Measurements from ENCODE around the gene ABLIM3. TPM values are rescaled to one million over a fixed set of nuclear protein-coding genes. Genes with fewer than 3 reads are reported as not detected.

ABLIM3 gene
- total and polyA plus RNA-seq, 2 of the 8 experiments (the other 6 are each of a cell fraction or from before 2014, with no cell fraction given): 0.36 to 0.56 TPM

GRCh38 chr5:149304195-149305078, 163.1 kb downstream of the ABLIM3 start:
- Histone ChIP-seq H3K18ac (ENCODE audit: extremely low read depth, low read length) (no peak overlapping the region), H2BK12ac (ENCODE audit: low read depth, low read length) (no peak overlapping the region), H2AFZ (ENCODE audit: low read length) (no peak overlapping the region), H3K23me2 (ENCODE audit: low read depth, low read length) (no peaks in the 10 kb centered on the region; the same call in 1 of the 2 replicates), H3K23ac (ENCODE audit: insufficient read length) (no peak overlapping the region), H3K56ac (replicated peaks; ENCODE audit: insufficient read length, low read depth, low read length) (no peak overlapping the region), H3K36me3 (ENCODE audit: control insufficient read depth in 2 of 4, insufficient read depth in 4 of 4, low read length in 3 of 4) (no peaks in the 10 kb centered on the region), H2AK5ac (ENCODE audit: low read depth, low read length) (no peak overlapping the region), H4K91ac (replicated peaks; ENCODE audit: insufficient read length, low read length) (no peak overlapping the region), H3K4me2 (ENCODE audit: insufficient read depth in 1 of 2, low read depth in 2 of 2, low read length in 2 of 2) (no peak overlapping the region), H3K27me3 (replicated peaks in 1 of 4; ENCODE audit: control insufficient read depth in 3 of 4, extremely low read depth in 1 of 4, insufficient read depth in 3 of 4, low read length in 3 of 4) (no peaks in the 10 kb centered on the region), H2BK120ac (replicated peaks; ENCODE audit: low read depth, low read length) (no peak overlapping the region), H3K9ac (replicated peaks in 1 of 4; ENCODE audit: extremely low read depth in 1 of 4, low read depth in 3 of 4, low read length in 3 of 4) (no peak overlapping the region), H2BK20ac (ENCODE audit: low read length) (no peak overlapping the region), H4K5ac (ENCODE audit: insufficient read length, low read depth, low read length) (no peak overlapping the region), H3K4me3 (ENCODE audit: extremely low read depth in 1 of 4, insufficient read depth in 2 of 4, low read depth in 3 of 4, low read length in 4 of 4) (no peak overlapping the region), H3K79me2 (ENCODE audit: control insufficient read depth in 1 of 2, insufficient read depth in 2 of 2, low read length in 2 of 2) (no peaks in the 10 kb centered on the region), H3K14ac (ENCODE audit: insufficient read length) (no peak overlapping the region), H3K4me1 (replicated peaks in 1 of 4; ENCODE audit: control insufficient read depth in 3 of 4, insufficient read depth in 4 of 4, low read length in 3 of 4) (no peaks in the 10 kb centered on the region; a peak in 1 of 7 replicates), H3K9me3 (ENCODE audit: insufficient read depth in 2 of 2, low read depth in 1 of 2, low read length in 1 of 2) (no peaks in the 10 kb centered on the region), H3K79me1 (ENCODE audit: low read depth, low read length) (no peaks in the 10 kb centered on the region), H3K4ac (replicated peaks; ENCODE audit: insufficient read length, low read depth, low read length) (no peak overlapping the region), H2BK15ac (ENCODE audit: low read length) (no peak overlapping the region), H4K20me1 (replicated peaks in 1 of 2; ENCODE audit: control insufficient read depth in 1 of 2, insufficient read depth in 2 of 2, low read length in 2 of 2) (no peaks in the 10 kb centered on the region), H3K27ac (ENCODE audit: low read depth, low read length) (no peak overlapping the region), H4K8ac (ENCODE audit: extremely low read depth, insufficient read depth, low read length) (peak overlapping the region; percentile 18; the same call in 1 of the 2 replicates), H2BK5ac (ENCODE audit: low read depth, low read length) (no peak overlapping the region)
- TF ChIP-seq NANOG (IDR thresholded peaks at IDR 0.05; ENCODE audit: insufficient read depth, low read depth, low read length, poor library complexity, severe bottlenecking) (no peak), SP2 (IDR thresholded peaks at IDR 0.05; ENCODE audit: low read length) (no peak), CBX8 (IDR thresholded peaks at IDR 0.05; ENCODE audit: borderline replicate concordance, low read depth, low read length) (no peak), RBBP5 (IDR thresholded peaks at IDR 0.05; ENCODE audit: borderline replicate concordance, low read depth, low read length) (no peak), RXRA (IDR thresholded peaks at IDR 0.05; ENCODE audit: insufficient read depth, low read depth, low read length) (no peak), SP4 (IDR thresholded peaks at IDR 0.05; ENCODE audit: low read length) (no peak), BACH1 (IDR thresholded peaks at IDR 0.05; ENCODE audit: low read length) (no peak), ASH2L (IDR thresholded peaks at IDR 0.05; ENCODE audit: low read length) (no peak), KDM5A (IDR thresholded peaks at IDR 0.05; ENCODE audit: low read length) (no peak)
- CTCF ChIA-PET (ENCODE audit: partially characterized antibody): interaction anchor here (0.7 to 3.7 kb wide), 4 partner anchors 10 to 129 kb away, joined by 3 to 17 read pairs (median 4); no protein-coding TSS in a partner anchor
- POLR2A ChIA-PET (ENCODE audit: partially characterized antibody): no interaction called here
- no peak for DNase-seq (ENCODE audit: low read depth in 1 of 2, low spot score in 2 of 2)
- WGBS, 2 experiments (ENCODE audit: extremely low coverage in 1 of 2, insufficient coverage in 1 of 2, insufficient read length in 1 of 2, insufficient replicate concordance in 2 of 2, low coverage in 1 of 2, low lambda C conversion rate in 2 of 2, missing lambda C conversion rate in 1 of 2): 81% methylated on average over 11 of the region's 11 CpGs; no CpG with 5 or more reads in 1 of the 2 experiments
- FAIRE-seq: no peak
